HG02571 (cell line): ENCODE results near the gene RBMS1.

Experiments used
- ATAC-seq: cut with Tn5 transposase; IDR thresholded peaks from one replicate; pipeline ENCODE4 v1.9.1; 2021; ENCODE audit warnings: mild to moderate bottlenecking, moderate library complexity; ENCODE audit not compliant: unreplicated experiment

RBMS1 gene

GRCh38 chr2:160337728-160338127 is 155.9 kb downstream of the RBMS1 start:
- no peak for ATAC-seq

- no peak for ATAC-seq
These were observed 157.0 kb downstream of the RBMS1 start for GRCh38 chr2:160336635-160337034.

GRCh38 chr2:160336105-160336504 is 157.5 kb downstream of the RBMS1 start:
- no peak for ATAC-seq

- no peak for ATAC-seq
These were observed 158.2 kb downstream of the RBMS1 start for GRCh38 chr2:160335441-160335840.

GRCh38 chr2:160334028-160334741 is 159.4 kb downstream of the RBMS1 start:
- no peak for ATAC-seq

- ATAC-seq, result no peak
These were observed 160.1 kb downstream of the RBMS1 start for GRCh38 chr2:160333324-160334027.

- ATAC-seq, result no peak
These were observed 161.3 kb downstream of the RBMS1 start for GRCh38 chr2:160332318-160332717.

GRCh38 chr2:160331258-160332025 is 162.2 kb downstream of the RBMS1 start:
- ATAC-seq, result no peak

- ATAC-seq, result no peak
These were observed 164.6 kb downstream of the RBMS1 start for GRCh38 chr2:160328811-160329527.

GRCh38 chr2:160326786-160327185 is 166.8 kb downstream of the RBMS1 start:
- no peak for ATAC-seq

- ATAC-seq, result no peak
These were observed 168.2 kb downstream of the RBMS1 start for GRCh38 chr2:160325418-160325817.

GRCh38 chr2:160324917-160325316 is 168.7 kb downstream of the RBMS1 start:
- ATAC-seq, result no peak

GRCh38 chr2:160324161-160324800 is 169.3 kb downstream of the RBMS1 start:
- peak; percentile 53 for ATAC-seq

GRCh38 chr2:160322320-160322719 is 171.3 kb downstream of the RBMS1 start:
- no peak for ATAC-seq

GRCh38 chr2:160321006-160321405 is 172.6 kb downstream of the RBMS1 start:
- no peak for ATAC-seq

- ATAC-seq, result no peak
These were observed 173.9 kb downstream of the RBMS1 start for GRCh38 chr2:160319700-160320099.

GRCh38 chr2:160318218-160318617 is 175.4 kb downstream of the RBMS1 start:
- no peak for ATAC-seq

GRCh38 chr2:160317181-160318099 is 176.2 kb downstream of the RBMS1 start:
- ATAC-seq, result no peak

- ATAC-seq, result no peak
These were observed 178.3 kb downstream of the RBMS1 start for GRCh38 chr2:160315337-160315736.
